AG20443 (cell line): ENCODE measurements around the gene GPR173.

Experiments used
- DNase-seq: peaks from one replicate; pipeline ENCODE4 v3.0.0; 2012; ENCODE audit warnings: low spot score, mixed read lengths

GPR173 gene

GRCh38 chrX:53089224-53089842 is 40.7 kb downstream of the GPR173 start:
- DNase-seq: peak; percentile 26

DNA sequence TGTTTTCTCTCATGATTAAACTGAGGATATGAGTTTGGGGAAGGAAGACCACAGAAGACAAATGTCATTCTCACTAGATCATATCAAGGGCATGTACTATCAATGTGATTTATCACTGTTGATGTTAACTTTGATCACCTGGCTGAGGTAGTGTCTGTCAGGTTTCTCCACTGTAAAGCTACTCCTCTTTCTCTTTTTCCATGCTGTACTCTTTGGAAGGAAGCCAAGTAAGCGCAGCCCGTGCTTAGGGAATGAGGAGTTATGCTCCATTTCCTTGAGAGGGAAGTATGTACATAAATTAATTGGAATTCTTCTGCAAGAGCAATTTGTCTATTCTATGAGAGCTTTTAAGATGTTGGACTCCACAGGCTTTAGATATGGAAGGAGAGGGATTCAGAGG is 41.3 kb downstream of the GPR173 start:
- no peak for DNase-seq

GRCh38 chrX:53091354-53091753 is 42.8 kb downstream of the GPR173 start:
- DNase-seq: no peak

DNA sequence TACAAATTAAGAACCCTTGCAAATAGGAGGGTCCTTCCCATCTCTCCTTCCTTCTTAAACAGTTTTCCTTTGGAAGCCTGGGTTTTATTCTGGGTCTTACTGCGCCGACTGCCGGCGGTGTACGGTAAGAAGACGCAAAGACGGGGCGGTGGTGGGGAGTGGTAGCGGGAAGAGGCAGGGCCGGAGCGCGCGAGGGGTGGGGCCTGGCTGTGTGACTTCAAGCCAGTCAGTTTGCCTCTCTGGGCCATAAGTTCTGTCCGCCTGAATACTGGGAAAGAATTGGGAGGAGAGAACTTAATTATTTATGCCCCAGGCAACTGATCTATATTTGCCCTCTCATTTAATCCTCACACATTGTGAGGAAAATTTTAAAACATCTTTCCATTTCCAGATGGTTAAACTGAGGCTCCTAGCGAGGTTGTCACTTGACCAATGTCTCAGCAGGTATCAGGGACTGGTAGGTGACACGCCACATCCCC is 44.6 kb downstream of the GPR173 start:
- peak; percentile 75 for DNase-seq

DNA sequence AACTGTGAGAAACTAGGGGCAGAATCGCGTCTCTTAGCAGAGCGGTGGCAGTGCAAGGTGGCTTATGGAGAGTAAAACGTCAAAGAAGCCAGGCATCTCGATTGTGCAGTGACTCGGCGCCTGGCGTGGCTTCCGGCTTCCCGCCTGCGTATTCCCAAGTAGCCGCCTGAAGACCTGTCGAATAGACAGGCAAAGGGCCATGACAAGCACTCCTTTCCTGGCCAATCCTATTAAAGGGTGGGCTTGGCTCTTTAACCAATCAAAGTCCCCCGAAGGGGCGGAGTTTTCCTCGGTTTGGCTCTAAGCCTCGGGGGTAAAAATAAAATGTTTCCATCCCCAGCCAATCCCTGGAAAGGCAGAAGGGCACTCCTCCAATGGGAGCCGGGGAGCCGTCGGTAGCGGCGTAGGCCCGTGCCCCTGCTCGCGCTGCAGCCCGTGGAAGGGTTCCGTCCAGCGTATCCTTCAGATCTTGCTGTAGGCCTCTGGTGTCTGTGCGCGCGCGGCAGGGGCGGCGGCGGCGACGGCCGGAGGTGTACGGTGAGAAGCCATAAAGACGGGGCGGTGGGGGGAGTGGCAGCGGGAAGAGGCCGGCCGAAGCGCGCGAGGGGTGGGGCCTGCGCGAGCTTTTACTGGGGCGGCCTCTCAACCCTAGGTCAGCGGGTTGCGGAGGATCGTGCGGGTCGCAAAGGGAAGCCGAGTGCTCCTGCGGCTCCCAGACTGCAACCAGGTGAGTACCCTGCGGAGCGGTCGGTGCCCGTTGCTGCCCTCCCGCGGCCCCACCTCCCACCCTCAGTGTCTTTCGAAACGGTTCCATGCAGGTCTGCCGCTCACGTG is 45.4 kb downstream of the GPR173 start, which contains the start of gene KANTR:
TSS of gene KANTR (plus strand) at position 395 of the 834 bp plus-strand sequence. CDS start 30,131 bp downstream, outside the sequence.
- DNase-seq: peak; percentile 89

DNA sequence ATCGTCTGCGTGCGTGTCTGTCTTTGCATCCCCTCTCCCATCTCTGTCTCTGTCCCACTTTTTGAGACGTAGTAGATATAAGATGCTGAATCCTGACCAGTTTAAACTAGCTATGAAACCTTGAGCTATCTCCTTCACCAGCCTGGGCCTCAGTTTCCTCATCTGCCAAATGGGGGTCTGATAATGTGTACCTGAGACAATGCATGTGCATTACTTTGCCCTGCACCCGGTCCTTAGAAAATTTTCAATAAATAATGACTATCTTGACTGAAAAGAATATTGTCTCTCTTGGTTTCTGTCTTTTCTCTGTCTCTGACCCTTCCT is 46.0 kb downstream of the GPR173 start:
- DNase-seq: no peak

DNA sequence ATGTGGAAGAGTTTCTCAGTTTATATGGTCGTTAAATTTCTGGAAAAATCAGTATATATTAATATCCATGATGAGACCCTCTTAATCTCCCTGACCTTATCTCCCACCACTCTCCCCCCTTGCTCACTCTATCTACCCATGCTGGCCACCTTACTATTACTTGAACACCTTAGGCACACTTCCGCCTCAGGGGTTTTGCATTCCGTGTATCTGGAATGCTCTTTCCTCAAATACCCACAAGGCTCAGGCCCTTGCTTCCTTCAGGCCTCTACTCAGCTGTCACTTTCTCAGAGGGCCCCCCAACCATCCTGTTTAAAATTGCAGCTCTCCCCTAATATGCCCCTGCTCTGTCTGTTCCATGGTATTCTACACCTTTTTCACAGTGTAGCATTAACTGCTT is 47.2 kb downstream of the GPR173 start:
- DNase-seq: no peak

DNA sequence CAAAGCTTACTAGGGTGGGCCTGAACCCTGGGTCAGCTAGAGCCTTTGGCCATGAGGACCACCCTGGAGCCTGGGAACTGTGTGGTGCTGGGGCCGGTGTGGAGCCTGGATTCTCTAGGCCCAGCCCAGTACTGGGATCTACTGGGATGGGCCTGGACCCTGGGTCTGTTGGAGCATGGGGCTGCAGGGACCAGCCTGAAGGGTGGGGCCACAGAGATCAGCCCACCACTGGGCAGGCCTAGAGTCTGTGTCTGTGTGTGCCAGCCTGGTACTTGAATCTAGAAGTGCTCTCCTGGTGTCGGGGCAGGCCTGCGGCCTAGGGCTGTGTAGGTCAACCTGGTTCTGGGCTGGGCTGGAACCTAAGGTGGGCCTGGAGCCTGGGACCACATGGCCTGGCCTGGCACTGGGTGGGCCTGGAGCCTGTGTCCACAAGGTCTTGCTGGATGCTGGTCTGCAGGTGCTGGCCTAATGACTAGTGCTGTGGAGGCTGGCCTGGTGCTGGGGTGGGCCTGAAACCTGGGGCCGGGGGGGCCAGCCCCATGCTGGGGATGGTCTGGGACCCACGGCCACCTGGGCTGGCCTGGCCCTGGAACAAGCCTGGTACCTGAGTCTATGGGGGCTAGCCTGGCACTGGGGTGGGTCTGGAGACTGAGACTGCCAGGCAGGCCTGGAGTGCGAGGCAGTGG is 66.4 kb downstream of the GPR173 start:
- DNase-seq: no peak

GRCh38 chrX:53115550-53115874 is 66.9 kb downstream of the GPR173 start:
- DNase-seq: no peak

GRCh38 chrX:53116101-53116500 is 67.5 kb downstream of the GPR173 start:
- DNase-seq: no peak

GRCh38 chrX:53122013-53122412 is 73.4 kb downstream of the GPR173 start:
- DNase-seq: no peak

DNA sequence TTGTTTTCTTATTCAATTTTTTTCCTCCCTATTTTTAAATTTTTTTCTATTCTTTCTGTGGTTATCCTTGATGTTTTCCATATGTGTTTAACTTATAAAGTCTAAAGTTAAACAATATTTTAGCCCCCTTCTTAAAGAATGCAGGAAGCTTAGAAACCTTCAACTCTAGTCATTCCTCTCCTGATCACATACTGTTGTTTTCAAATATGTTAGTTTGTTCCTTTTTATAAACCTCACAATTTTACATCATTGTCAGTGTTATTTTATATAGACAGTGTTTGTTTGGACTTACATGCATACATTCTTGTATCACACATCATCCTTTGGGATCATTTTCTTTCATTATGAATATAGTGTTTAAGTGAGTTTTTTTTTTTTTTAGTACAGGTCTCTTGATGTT is 76.9 kb downstream of the GPR173 start:
- DNase-seq: no peak

DNA sequence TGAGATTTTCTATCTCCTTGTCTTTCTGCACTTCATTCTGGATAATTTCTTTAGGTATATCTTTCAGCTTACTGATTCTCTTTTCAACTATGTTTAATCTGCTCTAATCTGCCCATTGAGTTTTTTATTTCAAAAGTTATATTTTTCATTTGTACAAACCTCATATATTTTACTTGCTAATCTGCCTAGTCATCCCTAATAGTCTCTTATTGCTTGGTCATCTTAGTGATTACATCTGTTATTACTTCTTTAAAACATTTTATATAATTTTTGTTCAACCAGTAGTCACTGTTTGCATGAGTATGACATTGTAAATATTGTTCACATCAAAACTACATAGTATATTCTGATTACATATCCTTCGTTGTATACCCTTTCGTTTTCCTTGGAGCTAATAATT is 77.8 kb downstream of the GPR173 start:
- no peak for DNase-seq

- peak; percentile 22 for DNase-seq
Measured at GRCh38 chrX:53128097-53128749, 79.6 kb downstream of the GPR173 start.
